ENCODE results near the gene TOR1A.

TOR1A gene

GRCh38 chr9:129867136-129868022, 43.4 kb upstream of the TOR1A start:
- no peak overlapping the region for H3K4me3 ChIP-seq (replicated peaks in 1 of 2; ENCODE audit: low read depth in 2 of 2, low read length in 2 of 2)
- DNase-seq (ENCODE audit: low read depth in 2 of 2): no peak
- TF ChIP-seq, protein P1, sequence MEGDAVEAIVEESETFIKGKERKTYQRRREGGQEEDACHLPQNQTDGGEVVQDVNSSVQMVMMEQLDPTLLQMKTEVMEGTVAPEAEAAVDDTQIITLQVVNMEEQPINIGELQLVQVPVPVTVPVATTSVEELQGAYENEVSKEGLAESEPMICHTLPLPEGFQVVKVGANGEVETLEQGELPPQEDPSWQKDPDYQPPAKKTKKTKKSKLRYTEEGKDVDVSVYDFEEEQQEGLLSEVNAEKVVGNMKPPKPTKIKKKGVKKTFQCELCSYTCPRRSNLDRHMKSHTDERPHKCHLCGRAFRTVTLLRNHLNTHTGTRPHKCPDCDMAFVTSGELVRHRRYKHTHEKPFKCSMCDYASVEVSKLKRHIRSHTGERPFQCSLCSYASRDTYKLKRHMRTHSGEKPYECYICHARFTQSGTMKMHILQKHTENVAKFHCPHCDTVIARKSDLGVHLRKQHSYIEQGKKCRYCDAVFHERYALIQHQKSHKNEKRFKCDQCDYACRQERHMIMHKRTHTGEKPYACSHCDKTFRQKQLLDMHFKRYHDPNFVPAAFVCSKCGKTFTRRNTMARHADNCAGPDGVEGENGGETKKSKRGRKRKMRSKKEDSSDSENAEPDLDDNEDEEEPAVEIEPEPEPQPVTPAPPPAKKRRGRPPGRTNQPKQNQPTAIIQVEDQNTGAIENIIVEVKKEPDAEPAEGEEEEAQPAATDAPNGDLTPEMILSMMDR (IDR thresholded peaks at IDR 0.05; ENCODE audit: low read depth, low read length): no peak

DNA sequence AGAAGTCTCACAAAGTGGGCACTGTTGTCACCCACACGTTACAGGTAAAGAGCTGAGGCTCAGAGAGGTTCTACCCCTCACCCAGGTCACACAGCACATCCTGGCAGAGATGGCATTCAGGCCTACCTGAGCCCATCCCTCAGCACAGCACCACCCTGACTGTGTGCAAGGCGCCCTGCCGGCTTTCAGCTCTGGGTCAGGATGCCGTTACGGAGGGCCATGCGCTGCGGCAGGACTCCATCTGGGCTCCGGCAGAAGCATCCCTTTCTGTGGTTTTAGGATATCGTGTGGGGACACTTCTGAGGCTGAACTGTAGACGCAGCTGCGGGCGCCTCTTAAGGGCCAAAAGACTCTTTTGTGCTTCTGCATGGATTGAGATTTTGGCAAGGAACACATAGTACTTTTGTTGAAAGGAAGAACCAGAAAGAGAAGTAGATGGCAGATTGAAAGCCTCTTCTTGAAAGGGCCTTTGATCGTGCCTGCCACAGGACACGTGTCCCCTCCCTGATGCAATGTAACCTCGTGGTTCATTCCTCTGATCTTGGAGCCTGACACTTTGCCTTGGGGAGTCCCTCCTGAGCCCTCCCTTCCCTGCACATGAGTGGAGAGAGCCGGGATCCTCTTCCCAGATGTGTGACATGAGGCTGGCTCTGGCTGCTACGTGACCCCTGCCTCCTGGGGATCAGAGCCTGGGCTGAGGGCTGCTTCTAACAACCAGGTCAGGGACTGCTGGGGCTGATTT, 42.6 kb upstream of the TOR1A start:
- H3K4me3 ChIP-seq (replicated peaks in 1 of 2; ENCODE audit: low read depth in 2 of 2, low read length in 2 of 2): no peak overlapping the region
- TF ChIP-seq, protein P1 (IDR thresholded peaks at IDR 0.05; ENCODE audit: low read depth, low read length): no peak
- no peak for DNase-seq (ENCODE audit: low read depth in 2 of 2)

- no peak for DNase-seq (ENCODE audit: low read depth in 2 of 2)
- no peak overlapping the region for H3K4me3 ChIP-seq (replicated peaks in 1 of 2; ENCODE audit: low read depth in 2 of 2, low read length in 2 of 2)
- TF ChIP-seq, protein P1 (IDR thresholded peaks at IDR 0.05; ENCODE audit: low read depth, low read length): no peak
These were observed 41.9 kb upstream of the TOR1A start for GRCh38 chr9:129865668-129866320.

- H3K4me3 ChIP-seq (replicated peaks in 1 of 2; ENCODE audit: low read depth in 2 of 2, low read length in 2 of 2): no peak overlapping the region
- DNase-seq (ENCODE audit: low read depth in 2 of 2): no peak
- TF ChIP-seq, protein P1 (IDR thresholded peaks at IDR 0.05; ENCODE audit: low read depth, low read length): no peak
These were observed 41.2 kb upstream of the TOR1A start for GRCh38 chr9:129864991-129865647.

GRCh38 chr9:129863059-129863690, 39.2 kb upstream of the TOR1A start:
- no peak overlapping the region for H3K4me3 ChIP-seq (replicated peaks in 1 of 2; ENCODE audit: low read depth in 2 of 2, low read length in 2 of 2)
- peak; percentile 62 to 89 for DNase-seq (ENCODE audit: low read depth in 2 of 2)
- TF ChIP-seq, protein P1 (IDR thresholded peaks at IDR 0.05; ENCODE audit: low read depth, low read length): no peak

DNA sequence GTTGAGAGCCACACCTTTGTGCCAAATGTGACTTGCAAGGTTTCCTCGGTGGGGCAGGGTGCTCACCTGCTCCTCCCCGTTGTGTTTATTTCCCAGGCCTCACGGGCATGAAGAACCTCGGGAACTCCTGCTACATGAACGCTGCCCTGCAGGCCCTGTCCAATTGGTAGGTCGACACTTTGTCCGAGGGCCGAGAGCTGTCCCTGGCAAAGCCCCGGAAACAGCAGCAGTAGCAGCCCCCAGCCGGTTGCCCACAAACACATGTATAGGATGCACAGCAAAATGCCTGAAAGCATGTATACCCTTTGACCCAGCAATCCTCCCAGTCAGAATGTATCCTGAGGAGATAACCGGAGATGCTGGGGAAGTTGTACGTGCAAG, 37.5 kb upstream of the TOR1A start:
- TF ChIP-seq, protein P1 (IDR thresholded peaks at IDR 0.05; ENCODE audit: low read depth, low read length): no peak
- no peak overlapping the region for H3K4me3 ChIP-seq (replicated peaks in 1 of 2; ENCODE audit: low read depth in 2 of 2, low read length in 2 of 2)
- DNase-seq (ENCODE audit: low read depth in 2 of 2): no peak

Data from cardiac fibroblast (primary cell).